WTC11 (cell line): ENCODE measurements around the gene NRBF2. TPM values are rescaled to one million over a fixed set of nuclear protein-coding genes. Genes with fewer than 3 reads are reported as not detected.

Experiments
- ATAC-seq: fragments of 200-7000 bp; cut with Tn5 transposase; 2 replicates; pipeline ENCODE4 v1.10.0; 2021; ENCODE audit warnings: mild to moderate bottlenecking, moderate library complexity
- CTCF ChIA-PET: fragments of 300-600 bp; sonication (Branson Sonifier 250); formaldehyde crosslinking; loops from one replicate; lab custom pipeline; 2021; ENCODE audit warnings: antibody characterized with exemption; lab: Charles Lee
- POLR2A ChIA-PET: fragments of 350-600 bp; sonication (Branson Sonifier 250); formaldehyde crosslinking; loops from one replicate; lab custom pipeline; 2021; ENCODE audit warnings: antibody characterized with exemption; lab: Charles Lee
- DNase-seq: peaks from one replicate; pipeline ENCODE4 v3.0.0; 2021; ENCODE audit warnings: low spot score
- H3K27ac Mint-ChIP-seq: 2 replicates; pipeline ENCODE4 v1.8.0; 2021; ENCODE audit warnings: mixed read lengths
- H3K27me3 Mint-ChIP-seq: 2 replicates; pipeline ENCODE4 v1.8.0; 2021; ENCODE audit warnings: low read depth, mild to moderate bottlenecking, moderate library complexity, mixed read lengths
- H3K36me3 Mint-ChIP-seq: 2 replicates; pipeline ENCODE4 v1.8.0; 2021; ENCODE audit warnings: mixed read lengths
- H3K4me1 Mint-ChIP-seq: 2 replicates; pipeline ENCODE4 v1.8.0; 2022; ENCODE audit warnings: mixed read lengths
- H3K4me3 Mint-ChIP-seq: 2 replicates; pipeline ENCODE4 v1.8.0; 2021; ENCODE audit warnings: mild to moderate bottlenecking, moderate library complexity, mixed read lengths
- H3K9me3 Mint-ChIP-seq: 2 replicates; pipeline ENCODE4 v1.8.0; 2021; ENCODE audit warnings: mixed read lengths
- ARID4B ChIP-seq: sonication (generic); formaldehyde crosslinking; IDR thresholded peaks from 2 replicates; pipeline ENCODE4 v1.8.0; 2023; ENCODE audit warnings: missing genetic modification reagents, mild to moderate bottlenecking, borderline replicate concordance
- ATF2 ChIP-seq: sonication (generic); formaldehyde crosslinking; IDR thresholded peaks from 2 replicates; pipeline ENCODE4 v1.8.1; 2022; ENCODE audit warnings: low read depth, missing genetic modification reagents, borderline replicate concordance
- E2F1 ChIP-seq: sonication (generic); formaldehyde crosslinking; IDR thresholded peaks from 2 replicates; pipeline ENCODE4 v1.8.0; 2022; ENCODE audit warnings: mild to moderate bottlenecking, missing genetic modification reagents
- ERG ChIP-seq: fragments of 250-450 bp; sonication (Bioruptor Pico); IDR thresholded peaks from 2 replicates; pipeline ENCODE4 v1.8.0; 2021; ENCODE audit warnings: mild to moderate bottlenecking
- GABPB1 ChIP-seq: sonication (generic); formaldehyde crosslinking; IDR thresholded peaks from 2 replicates; pipeline ENCODE4 v1.8.1; 2023; ENCODE audit warnings: mild to moderate bottlenecking, missing genetic modification reagents
- GRHL2 ChIP-seq: fragments of 250-450 bp; sonication (Bioruptor Pico); IDR thresholded peaks from 2 replicates; pipeline ENCODE4 v1.8.0; 2022; ENCODE audit warnings: mild to moderate bottlenecking, moderate library complexity; ENCODE audit not compliant: insufficient replicate concordance, severe bottlenecking
- IRF1 ChIP-seq: sonication (generic); formaldehyde crosslinking; IDR thresholded peaks from 2 replicates; pipeline ENCODE4 v1.8.0; 2023; ENCODE audit warnings: missing genetic modification reagents
- NFATC4 ChIP-seq: fragments of 250-450 bp; sonication (Bioruptor Pico); IDR thresholded peaks from 2 replicates; pipeline ENCODE4 v1.9.0; 2021; ENCODE audit warnings: mild to moderate bottlenecking
- NR3C1 ChIP-seq: sonication (generic); formaldehyde crosslinking; conservative IDR thresholded peaks from 2 replicates; pipeline ENCODE4 v1.8.1; 2023; ENCODE audit warnings: low read depth, mild to moderate bottlenecking, missing genetic modification reagents
- SMAD4 ChIP-seq: sonication (generic); formaldehyde crosslinking; IDR thresholded peaks from 2 replicates; pipeline ENCODE4 v1.8.0; 2022; ENCODE audit warnings: mild to moderate bottlenecking, missing genetic modification reagents
- ZNF532 ChIP-seq: fragments of 250-450 bp; sonication (Bioruptor Pico); IDR thresholded peaks from 2 replicates; pipeline ENCODE4 v1.9.0; 2021; ENCODE audit warnings: mild to moderate bottlenecking, borderline replicate concordance
- total RNA-seq: library from RNA; stranded (reverse); gene quantifications from 3 replicates; pipeline ENCODE4 v1.2.3, GENCODE V29; 2021
- TF ChIP-seq, protein P1 (sequence below): sonication (generic); formaldehyde crosslinking; IDR thresholded peaks from 2 replicates; pipeline ENCODE4 v1.8.1; 2023; ENCODE audit warnings: mild to moderate bottlenecking, missing genetic modification reagents, moderate library complexity

Gene NRBF2
- total RNA-seq, 1 experiment from 2014 or later: 25.9 TPM

DNA sequence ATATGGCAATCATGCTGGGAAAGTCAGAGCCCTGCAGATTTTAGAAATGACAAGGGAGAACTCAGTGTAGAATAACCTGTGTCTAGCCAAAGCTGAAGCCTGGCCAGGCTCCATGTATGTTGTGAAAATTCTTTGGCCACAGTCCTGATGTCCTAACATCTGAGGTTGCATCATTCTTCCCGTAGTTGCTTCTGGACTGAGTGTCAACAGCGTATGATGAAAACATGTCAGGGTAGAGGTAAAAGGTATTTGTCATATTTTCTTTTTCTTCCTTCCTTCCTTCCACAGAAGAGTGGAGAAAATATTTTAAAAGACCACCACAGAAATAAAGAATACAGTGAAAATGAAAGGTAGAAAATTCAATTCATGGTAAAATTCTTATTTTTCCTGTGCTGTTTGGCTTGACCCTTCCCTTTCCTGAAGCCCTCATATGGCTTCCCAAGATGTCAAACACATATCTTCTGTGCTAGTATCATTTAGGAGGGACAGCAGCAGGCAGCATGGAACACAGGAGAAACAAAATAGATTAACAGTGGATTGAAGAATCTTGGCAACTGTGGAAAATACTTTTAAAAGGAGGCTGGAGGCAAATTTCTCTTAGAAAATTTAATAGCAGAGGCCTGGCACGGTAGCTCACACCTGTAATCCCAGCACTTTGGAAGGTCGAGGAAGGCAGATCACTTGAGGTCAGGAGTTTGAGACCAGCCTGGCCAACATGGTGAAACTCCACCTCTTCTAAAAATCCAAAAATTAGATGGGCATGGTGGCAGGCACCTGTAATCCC, 18.9 kb upstream of the NRBF2 start:
- Mint-ChIP-seq H3K36me3 (no peaks in the 10 kb centered on the region), H3K27me3 (no peaks in the 10 kb centered on the region), H3K27ac (no peak overlapping the region), H3K4me1 (no peaks in the 10 kb centered on the region), H3K4me3 (no peak overlapping the region), H3K9me3 (no peaks in the 10 kb centered on the region)
- ATAC-seq: no peak
- DNase-seq: no peak
- TF ChIP-seq GRHL2: no peak
- TF ChIP-seq GABPB1 (CRISPR knock-in tag): peak; percentile 99
- TF ChIP-seq ARID4B (CRISPR knock-in tag): no peak
- ChIA-PET CTCF (no interaction called here), POLR2A (interaction anchor here (0.6 kb wide), 1 partner anchor 487 kb away, joined by 4 read pairs; no protein-coding TSS in a partner anchor)

DNA sequence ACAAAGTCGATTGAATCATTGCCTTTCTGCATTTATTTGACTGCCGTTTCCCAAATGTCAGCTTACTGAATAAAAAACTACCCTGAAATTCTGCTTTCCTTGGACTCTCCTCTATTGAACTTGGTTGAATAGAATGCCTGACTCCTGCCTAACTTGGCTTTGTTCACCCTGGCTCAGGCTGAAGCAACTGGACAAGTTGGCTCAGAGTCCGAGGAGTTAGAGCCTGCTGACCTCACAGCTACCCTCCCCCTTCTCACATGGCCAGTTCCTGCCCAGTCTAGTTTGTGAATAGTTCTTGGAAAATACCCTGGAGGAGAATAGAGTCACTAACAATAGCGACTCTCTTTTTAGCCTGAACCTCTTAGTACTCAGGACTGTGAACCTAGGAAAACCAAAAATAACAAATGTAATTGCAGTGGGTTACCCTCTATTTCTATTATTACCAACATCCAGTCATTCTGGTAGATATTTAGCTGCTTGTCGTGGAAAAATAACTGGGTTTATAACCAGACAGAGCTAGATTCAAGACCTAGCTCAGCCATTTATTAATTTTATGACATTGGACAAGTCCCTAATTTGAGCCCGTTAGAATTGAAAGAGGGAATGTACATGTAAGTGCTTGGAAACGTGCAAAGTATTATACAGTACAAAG, 17.3 kb upstream of the NRBF2 start:
- no peak for DNase-seq

DNA sequence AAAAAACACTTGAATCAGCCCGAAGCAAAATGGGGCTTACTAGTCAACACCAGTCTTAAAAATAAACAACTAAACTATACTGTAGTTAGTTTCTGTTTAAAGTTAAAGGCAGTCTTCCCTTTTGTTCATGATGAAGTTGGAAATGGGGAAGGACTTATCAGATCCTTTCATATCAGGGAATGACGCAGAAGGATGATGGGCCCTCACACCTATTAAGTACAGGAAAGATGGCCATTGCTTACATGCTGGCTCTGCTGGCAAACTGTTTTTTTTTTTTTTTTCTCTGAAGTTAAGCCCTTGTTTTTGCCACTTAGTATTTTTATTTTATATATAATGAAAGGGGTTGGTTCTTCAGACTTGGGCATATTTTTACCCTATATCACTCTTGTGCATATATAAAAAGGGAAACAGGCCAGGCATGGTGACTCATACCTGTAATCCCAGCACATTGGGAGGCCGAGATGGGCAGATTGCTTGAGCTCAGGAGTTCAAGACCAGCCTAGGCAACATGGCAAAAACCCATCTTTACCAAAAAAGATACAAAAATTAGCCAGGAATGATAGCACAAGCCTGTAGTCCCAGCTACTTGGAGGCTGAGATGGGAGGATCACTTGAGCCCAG, 16.6 kb upstream of the NRBF2 start:
- Mint-ChIP-seq H3K9me3 (peaks cover 12% of the 10 kb centered on the region), H3K27ac (no peak overlapping the region), H3K27me3 (no peaks in the 10 kb centered on the region), H3K36me3 (peaks cover 5% of the 10 kb centered on the region; the same call in 1 of the 2 replicates), H3K4me3 (no peak overlapping the region), H3K4me1 (no peaks in the 10 kb centered on the region)
- ChIA-PET POLR2A (no interaction called here), CTCF (no interaction called here)
- TF ChIP-seq, protein P1, sequence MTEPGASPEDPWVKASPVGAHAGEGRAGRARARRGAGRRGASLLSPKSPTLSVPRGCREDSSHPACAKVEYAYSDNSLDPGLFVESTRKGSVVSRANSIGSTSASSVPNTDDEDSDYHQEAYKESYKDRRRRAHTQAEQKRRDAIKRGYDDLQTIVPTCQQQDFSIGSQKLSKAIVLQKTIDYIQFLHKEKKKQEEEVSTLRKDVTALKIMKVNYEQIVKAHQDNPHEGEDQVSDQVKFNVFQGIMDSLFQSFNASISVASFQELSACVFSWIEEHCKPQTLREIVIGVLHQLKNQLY (CRISPR knock-in tag): no peak
- no peak for TF ChIP-seq ERG (CRISPR knock-in tag)
- TF ChIP-seq E2F1 (CRISPR knock-in tag): no peak
- no peak for TF ChIP-seq ZNF532 (CRISPR knock-in tag)
- no peak for TF ChIP-seq ATF2 (CRISPR knock-in tag)
- TF ChIP-seq SMAD4 (CRISPR knock-in tag): no peak
- TF ChIP-seq NFATC4: no peak
- no peak for TF ChIP-seq GABPB1 (CRISPR knock-in tag)
- TF ChIP-seq NR3C1: no peak
- ATAC-seq: no peak
- DNase-seq: no peak

More for the DNA sequence above, 17.3 kb upstream of the NRBF2 start:
- H3K4me3 Mint-ChIP-seq: no peak overlapping the region
- CTCF ChIA-PET: no interaction called here
- no peaks in the 10 kb centered on the region for H3K27me3 Mint-ChIP-seq
- H3K4me1 Mint-ChIP-seq: no peaks in the 10 kb centered on the region
- POLR2A ChIA-PET: no interaction called here
- no peak overlapping the region for H3K27ac Mint-ChIP-seq
- TF ChIP-seq IRF1 (CRISPR knock-in tag) (no peak), GABPB1 (CRISPR knock-in tag) (peak; percentile 55; the same call in 1 of the 2 replicates)
- no peak for ATAC-seq
- H3K36me3 Mint-ChIP-seq: peaks cover 4% of the 10 kb centered on the region; the same call in 1 of the 2 replicates
- H3K9me3 Mint-ChIP-seq: peaks cover 6% of the 10 kb centered on the region; the same call in 1 of the 2 replicates
